Adipocyte (in vitro differentiated cells): Measurements from ENCODE around the gene GPRIN1.
"Not testable (repeated sequence)": the region's sequence is repeated elsewhere in the genome, so short reads cannot be mapped to it uniquely, and the experiment has no call there.

Source experiments
- DNase-seq: peaks from one replicate; pipeline ENCODE4 v3.0.0-alpha.2; 2015; ENCODE audit warnings: low read depth
- H3K27me3 ChIP-seq: replicated peaks from 2 replicates; pipeline ENCODE4 v1.7.0; 2013; ENCODE audit warnings: mild to moderate bottlenecking, low read length, moderate library complexity; ENCODE audit not compliant: control insufficient read depth, insufficient read depth
- H3K36me3 ChIP-seq: 2 replicates; pipeline ENCODE4 v1.7.0; 2013; ENCODE audit warnings: low read length, mild to moderate bottlenecking, moderate library complexity; ENCODE audit not compliant: control insufficient read depth, insufficient read depth, severe bottlenecking
- H3K4me1 ChIP-seq: 2 replicates; pipeline ENCODE4 v1.7.0; 2013; ENCODE audit warnings: mild to moderate bottlenecking, low read length, moderate library complexity; ENCODE audit not compliant: control insufficient read depth, insufficient read depth
- H3K4me3 ChIP-seq: 2 replicates; pipeline ENCODE4 v1.7.0; 2013; ENCODE audit warnings: mild to moderate bottlenecking, low read length, moderate library complexity
- H3K9ac ChIP-seq: 2 replicates; pipeline ENCODE4 v1.7.0; 2013; ENCODE audit warnings: mild to moderate bottlenecking, low read length, moderate library complexity
- H3K9me3 ChIP-seq: 2 replicates; pipeline ENCODE4 v1.7.0; 2013; ENCODE audit warnings: mild to moderate bottlenecking, low read length, moderate library complexity; ENCODE audit not compliant: control insufficient read depth

The GPRIN1 gene

GRCh38 chr5:176606875-176607274 lies 3.1 kb downstream of the GPRIN1 start:
- Histone ChIP-seq H3K36me3 (no peaks in the 10 kb centered on the region), H3K9ac (no peak overlapping the region), H3K4me3 (no peak overlapping the region), H3K9me3 (no peaks in the 10 kb centered on the region), H3K27me3 (no peaks in the 10 kb centered on the region), H3K4me1 (peaks cover 3% of the 10 kb centered on the region)
- DNase-seq = no peak

GRCh38 chr5:176606032-176606431 lies 3.9 kb downstream of the GPRIN1 start:
- no peak overlapping the region for H3K4me3 ChIP-seq
- no peaks in the 10 kb centered on the region for H3K27me3 ChIP-seq
- no peak overlapping the region for H3K9ac ChIP-seq
- no peak for DNase-seq
- no peaks in the 10 kb centered on the region for H3K4me1 ChIP-seq
- no peaks in the 10 kb centered on the region for H3K9me3 ChIP-seq
- no peaks in the 10 kb centered on the region for H3K36me3 ChIP-seq

- no peaks in the 10 kb centered on the region for H3K4me1 ChIP-seq
- H3K27me3 ChIP-seq = peaks cover 4% of the 10 kb centered on the region
- DNase-seq = no peak
- no peak overlapping the region for H3K4me3 ChIP-seq
- no peak overlapping the region for H3K9ac ChIP-seq
- no peaks in the 10 kb centered on the region for H3K9me3 ChIP-seq
- no peaks in the 10 kb centered on the region for H3K36me3 ChIP-seq
These were observed 6.9 kb downstream of the GPRIN1 start for GRCh38 chr5:176603091-176603490.

- Histone ChIP-seq H3K9me3 (no peaks in the 10 kb centered on the region), H3K36me3 (no peaks in the 10 kb centered on the region), H3K4me3 (no peak overlapping the region), H3K4me1 (no peaks in the 10 kb centered on the region), H3K27me3 (peaks cover 4% of the 10 kb centered on the region), H3K9ac (no peak overlapping the region)
- DNase-seq = no peak
These were observed 8.0 kb downstream of the GPRIN1 start for GRCh38 chr5:176601901-176602482.

GRCh38 chr5:176599749-176600430 lies 10.1 kb downstream of the GPRIN1 start:
- DNase-seq, H3K9ac ChIP-seq, H3K4me3 ChIP-seq, H3K36me3 ChIP-seq, H3K9me3 ChIP-seq, H3K27me3 ChIP-seq, H3K4me1 ChIP-seq: not testable (repeated sequence)

GRCh38 chr5:176597417-176598389 lies 12.3 kb downstream of the GPRIN1 start:
- Histone ChIP-seq H3K9ac (no peak overlapping the region), H3K36me3 (no peaks in the 10 kb centered on the region), H3K9me3 (no peaks in the 10 kb centered on the region), H3K27me3 (peaks cover 4% of the 10 kb centered on the region), H3K4me3 (no peak overlapping the region), H3K4me1 (no peaks in the 10 kb centered on the region)
- no peak for DNase-seq

- no peak overlapping the region for H3K9ac ChIP-seq
- H3K9me3 ChIP-seq = no peaks in the 10 kb centered on the region
- H3K4me1 ChIP-seq = no peaks in the 10 kb centered on the region
- no peaks in the 10 kb centered on the region for H3K36me3 ChIP-seq
- no peak for DNase-seq
- H3K27me3 ChIP-seq = peaks cover 4% of the 10 kb centered on the region
- H3K4me3 ChIP-seq = peak overlapping the region; percentile 61
These were observed 13.1 kb downstream of the GPRIN1 start for GRCh38 chr5:176596689-176597416.

- no peak overlapping the region for H3K9ac ChIP-seq
- DNase-seq = no peak
- no peaks in the 10 kb centered on the region for H3K9me3 ChIP-seq
- H3K27me3 ChIP-seq = peaks cover 4% of the 10 kb centered on the region
- H3K4me1 ChIP-seq = no peaks in the 10 kb centered on the region
- H3K4me3 ChIP-seq = no peak overlapping the region
- H3K36me3 ChIP-seq = no peaks in the 10 kb centered on the region
These were observed 13.8 kb downstream of the GPRIN1 start for GRCh38 chr5:176596069-176596644.

GRCh38 chr5:176595386-176595943 lies 14.5 kb downstream of the GPRIN1 start:
- Histone ChIP-seq H3K27me3 (peaks cover 4% of the 10 kb centered on the region), H3K9ac (no peak overlapping the region), H3K4me1 (no peaks in the 10 kb centered on the region), H3K4me3 (no peak overlapping the region), H3K36me3 (no peaks in the 10 kb centered on the region), H3K9me3 (no peaks in the 10 kb centered on the region)
- no peak for DNase-seq

- no peaks in the 10 kb centered on the region for H3K9me3 ChIP-seq
- H3K9ac ChIP-seq = no peak overlapping the region
- H3K4me1 ChIP-seq = no peaks in the 10 kb centered on the region
- H3K4me3 ChIP-seq = no peak overlapping the region
- H3K36me3 ChIP-seq = no peaks in the 10 kb centered on the region
- DNase-seq = no peak
- peaks cover 4% of the 10 kb centered on the region for H3K27me3 ChIP-seq
These were observed 15.4 kb downstream of the GPRIN1 start for GRCh38 chr5:176594554-176594953.
